RKO (cell line): ENCODE measurements around the gene HIVEP2.

Experiments used
- DNase-seq: peaks from one replicate; pipeline ENCODE4 v3.0.0-alpha.2; 2016; ENCODE audit warnings: low spot score

The HIVEP2 gene

GRCh38 chr6:142773324-142773723, 171.7 kb downstream of the HIVEP2 start:
- no peak for DNase-seq

GRCh38 chr6:142771162-142771561, 173.8 kb downstream of the HIVEP2 start:
- DNase-seq, result no peak

GRCh38 chr6:142765306-142765705, 179.7 kb downstream of the HIVEP2 start:
- DNase-seq, result no peak

GRCh38 chr6:142764311-142764710, 180.7 kb downstream of the HIVEP2 start:
- DNase-seq, result no peak

GRCh38 chr6:142763205-142763604, 181.8 kb downstream of the HIVEP2 start:
- DNase-seq, result peak; percentile 28

GRCh38 chr6:142761756-142762155, 183.2 kb downstream of the HIVEP2 start:
- no peak for DNase-seq

- peak; percentile 12 for DNase-seq
These were observed 184.8 kb downstream of the HIVEP2 start for GRCh38 chr6:142760152-142760551.

- no peak for DNase-seq
These were observed 186.3 kb downstream of the HIVEP2 start for GRCh38 chr6:142758629-142759025.

GRCh38 chr6:142757852-142758628, 186.9 kb downstream of the HIVEP2 start:
- DNase-seq, result no peak

- peak; percentile 39 for DNase-seq
These were observed 188.8 kb downstream of the HIVEP2 start for GRCh38 chr6:142756215-142756630.

GRCh38 chr6:142753196-142753595, 191.8 kb downstream of the HIVEP2 start:
- DNase-seq, result no peak

GRCh38 chr6:142752348-142752747, 192.6 kb downstream of the HIVEP2 start:
- DNase-seq, result no peak

- DNase-seq, result no peak
These were observed 193.5 kb downstream of the HIVEP2 start for GRCh38 chr6:142751452-142751851.

- DNase-seq, result no peak
These were observed 194.0 kb downstream of the HIVEP2 start for GRCh38 chr6:142750998-142751397.

GRCh38 chr6:142749556-142749955, 195.4 kb downstream of the HIVEP2 start:
- no peak for DNase-seq

GRCh38 chr6:142746524-142746923, 198.5 kb downstream of the HIVEP2 start:
- DNase-seq, result peak; percentile 39

- DNase-seq, result peak; percentile 34
These were observed 200.1 kb downstream of the HIVEP2 start for GRCh38 chr6:142744836-142745235.

- no peak for DNase-seq
These were observed 204.5 kb downstream of the HIVEP2 start for GRCh38 chr6:142740449-142740848.

GRCh38 chr6:142738731-142739130, 206.2 kb downstream of the HIVEP2 start:
- no peak for DNase-seq

- no peak for DNase-seq
These were observed 207.0 kb downstream of the HIVEP2 start for GRCh38 chr6:142738035-142738396.

GRCh38 chr6:142737368-142738034, 207.5 kb downstream of the HIVEP2 start:
- DNase-seq, result no peak

- DNase-seq, result no peak
These were observed 209.8 kb downstream of the HIVEP2 start for GRCh38 chr6:142735204-142735603.

- no peak for DNase-seq
These were observed 212.2 kb downstream of the HIVEP2 start for GRCh38 chr6:142732790-142733189.

- no peak for DNase-seq
These were observed 213.4 kb downstream of the HIVEP2 start for GRCh38 chr6:142731611-142732010.
